ENCODE results near the gene SUPT3H.

DNA sequence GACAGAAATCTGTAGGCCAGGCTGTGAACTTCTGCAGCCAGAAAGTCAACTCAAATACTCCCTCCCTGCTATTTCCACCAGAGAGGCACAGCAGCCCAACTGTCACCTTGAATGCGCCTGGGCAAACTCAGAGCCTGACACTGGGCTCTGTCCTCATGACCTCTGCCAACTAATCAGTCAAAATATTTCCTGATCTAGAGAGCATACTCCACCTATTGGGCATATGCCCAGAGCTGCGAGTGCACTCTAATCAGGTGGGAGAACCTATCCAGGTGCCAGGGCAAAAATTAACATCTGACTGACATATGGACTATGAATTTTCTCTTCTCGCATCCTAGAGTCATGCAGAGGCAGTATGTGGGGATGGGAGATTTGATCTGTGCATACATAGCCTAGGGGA lies 455.9 kb downstream of the SUPT3H start:
- TF ChIP-seq, protein P1, sequence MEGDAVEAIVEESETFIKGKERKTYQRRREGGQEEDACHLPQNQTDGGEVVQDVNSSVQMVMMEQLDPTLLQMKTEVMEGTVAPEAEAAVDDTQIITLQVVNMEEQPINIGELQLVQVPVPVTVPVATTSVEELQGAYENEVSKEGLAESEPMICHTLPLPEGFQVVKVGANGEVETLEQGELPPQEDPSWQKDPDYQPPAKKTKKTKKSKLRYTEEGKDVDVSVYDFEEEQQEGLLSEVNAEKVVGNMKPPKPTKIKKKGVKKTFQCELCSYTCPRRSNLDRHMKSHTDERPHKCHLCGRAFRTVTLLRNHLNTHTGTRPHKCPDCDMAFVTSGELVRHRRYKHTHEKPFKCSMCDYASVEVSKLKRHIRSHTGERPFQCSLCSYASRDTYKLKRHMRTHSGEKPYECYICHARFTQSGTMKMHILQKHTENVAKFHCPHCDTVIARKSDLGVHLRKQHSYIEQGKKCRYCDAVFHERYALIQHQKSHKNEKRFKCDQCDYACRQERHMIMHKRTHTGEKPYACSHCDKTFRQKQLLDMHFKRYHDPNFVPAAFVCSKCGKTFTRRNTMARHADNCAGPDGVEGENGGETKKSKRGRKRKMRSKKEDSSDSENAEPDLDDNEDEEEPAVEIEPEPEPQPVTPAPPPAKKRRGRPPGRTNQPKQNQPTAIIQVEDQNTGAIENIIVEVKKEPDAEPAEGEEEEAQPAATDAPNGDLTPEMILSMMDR (IDR thresholded peaks at IDR 0.05): no peak
- TF ChIP-seq POLR2A (IDR thresholded peaks at IDR 0.05): no peak

All from breast epithelium (tissue), 3 donors.